Measurements from ENCODE around the gene MAPKAP1. TPM values are rescaled to one million over a fixed set of nuclear protein-coding genes. Genes with fewer than 3 reads are reported as not detected.

Gene MAPKAP1
- total RNA-seq, 1 donor from 2014 or later, result 63.4 TPM

GRCh38 chr9:125536167-125536772 is 170.7 kb downstream of the MAPKAP1 start:
- no peak for DNase-seq (ENCODE audit: low spot score)

- no peak for DNase-seq (ENCODE audit: low spot score)
These were observed 171.9 kb downstream of the MAPKAP1 start for GRCh38 chr9:125534971-125535701.

- DNase-seq (ENCODE audit: low spot score), result no peak
These were observed 174.0 kb downstream of the MAPKAP1 start for GRCh38 chr9:125532812-125533594.

GRCh38 chr9:125532412-125532811 is 174.6 kb downstream of the MAPKAP1 start:
- DNase-seq (ENCODE audit: low spot score), result no peak

- DNase-seq (ENCODE audit: low spot score), result no peak
These were observed 177.2 kb downstream of the MAPKAP1 start for GRCh38 chr9:125529589-125530515.

- no peak for DNase-seq (ENCODE audit: low spot score)
These were observed 177.9 kb downstream of the MAPKAP1 start for GRCh38 chr9:125529107-125529506.

- DNase-seq (ENCODE audit: low spot score), result no peak
These were observed 179.5 kb downstream of the MAPKAP1 start for GRCh38 chr9:125527471-125528002.

GRCh38 chr9:125525921-125526631 is 180.9 kb downstream of the MAPKAP1 start:
- no peak for DNase-seq (ENCODE audit: low spot score)

GRCh38 chr9:125524583-125525355 is 182.2 kb downstream of the MAPKAP1 start:
- no peak for DNase-seq (ENCODE audit: low spot score)

GRCh38 chr9:125523681-125524080 is 183.3 kb downstream of the MAPKAP1 start:
- DNase-seq (ENCODE audit: low spot score), result no peak

GRCh38 chr9:125522328-125522725 is 184.7 kb downstream of the MAPKAP1 start:
- DNase-seq (ENCODE audit: low spot score), result no peak

- DNase-seq (ENCODE audit: low spot score), result no peak
These were observed 185.3 kb downstream of the MAPKAP1 start for GRCh38 chr9:125521462-125522327.

- no peak for DNase-seq (ENCODE audit: low spot score)
These were observed 187.3 kb downstream of the MAPKAP1 start for GRCh38 chr9:125519734-125520133.

- no peak for DNase-seq (ENCODE audit: low spot score)
These were observed 189.4 kb downstream of the MAPKAP1 start for GRCh38 chr9:125517577-125517976.

GRCh38 chr9:125515983-125516940 is 190.7 kb downstream of the MAPKAP1 start:
- no peak for DNase-seq (ENCODE audit: low spot score)

GRCh38 chr9:125515281-125515680 is 191.7 kb downstream of the MAPKAP1 start:
- no peak for DNase-seq (ENCODE audit: low spot score)

- no peak for DNase-seq (ENCODE audit: low spot score)
These were observed 192.5 kb downstream of the MAPKAP1 start for GRCh38 chr9:125514468-125514867.
